ENCODE measurements around the gene SNRNP70. TPM values are rescaled to one million over a fixed set of nuclear protein-coding genes. Genes with fewer than 3 reads are reported as not detected.

Gene SNRNP70
- total and polyA plus RNA-seq, 8 donors: 87.9 to 883 (median 161) TPM

GRCh38 chr19:49154279-49154678, 69.0 kb downstream of the SNRNP70 start:
- Histone ChIP-seq H3K36me3 (no peaks in the 10 kb centered on the region), H3K4me1 (peaks cover 6 to 14% (median 9%) of the 10 kb centered on the region in 3 donors), H3K27ac (no peak overlapping the region), H3K27me3 (no peaks in the 10 kb centered on the region), H3K9me3 (no peaks in the 10 kb centered on the region), H3K4me3 (no peak overlapping the region)
- TF ChIP-seq CTCF (IDR thresholded peaks at IDR 0.05): no peak
- ATAC-seq (no peak), DNase-seq (no peak), FAIRE-seq (no peak)
- intact Hi-C loops (cut with DNase I): no loop called here
- 92 to 94% methylated on average over 6 of the region's 6 CpGs for WGBS, 2 donors

- H3K27me3 ChIP-seq: no peaks in the 10 kb centered on the region
- no peaks in the 10 kb centered on the region for H3K9me3 ChIP-seq
- H3K4me1 ChIP-seq: peaks cover 6 to 14% (median 9%) of the 10 kb centered on the region in 3 donors
- H3K27ac ChIP-seq: no peak within 1 kb of the TSS
- intact Hi-C loops (cut with DNase I): no loop called here
- DNase-seq (no peak), FAIRE-seq (no peak), ATAC-seq (no peak)
- no peak for TF ChIP-seq CTCF (IDR thresholded peaks at IDR 0.05)
- 78 to 82% methylated on average over 16 to 19 of the region's 19 CpGs for WGBS, 2 donors
- no peaks in the 10 kb centered on the region for H3K36me3 ChIP-seq
- H3K4me3 ChIP-seq: no peak within 1 kb of the TSS
Measured at GRCh38 chr19:49155005-49155819, 70.0 kb downstream of the SNRNP70 start, which contains the start of gene HRC. Gene HRC, minus strand, starts transcription at chr19:49155396. Its CDS starts 159 bp downstream, at chr19:49155237.

DNA sequence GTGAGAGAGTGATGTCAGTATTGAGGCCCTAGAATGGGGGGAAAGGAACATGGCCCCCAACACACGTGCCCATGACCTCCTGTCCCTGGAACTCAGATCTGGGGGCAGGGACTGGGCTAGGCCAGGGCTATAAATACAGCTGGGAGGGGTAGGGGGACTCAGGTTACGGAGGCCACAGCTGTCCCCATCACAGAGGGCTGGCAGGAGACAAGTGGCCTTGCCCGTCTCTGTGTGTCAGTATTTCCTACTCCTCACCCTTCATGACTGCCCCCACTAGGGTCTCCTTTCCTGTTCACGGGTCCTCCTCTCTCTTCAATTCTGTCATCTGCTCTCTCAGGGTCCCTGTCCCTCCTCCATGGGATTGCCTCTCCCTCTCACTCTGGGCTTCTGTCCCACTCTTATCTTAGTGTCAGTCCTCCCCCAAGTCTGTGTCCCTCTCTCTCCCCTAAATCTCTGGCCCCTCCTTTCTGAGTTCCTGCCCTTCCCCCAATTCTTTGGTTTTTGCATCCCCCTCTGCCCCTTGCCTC, 70.6 kb downstream of the SNRNP70 start:
- H3K27me3 ChIP-seq: no peaks in the 10 kb centered on the region
- H3K4me1 ChIP-seq: peaks cover 6 to 12% (median 9%) of the 10 kb centered on the region in 3 donors
- H3K9me3 ChIP-seq: no peaks in the 10 kb centered on the region
- ATAC-seq (no peak), FAIRE-seq (no peak), DNase-seq (no peak)
- no peaks in the 10 kb centered on the region for H3K36me3 ChIP-seq
- H3K27ac ChIP-seq: no peak overlapping the region
- no peak for TF ChIP-seq CTCF (IDR thresholded peaks at IDR 0.05)
- no peak overlapping the region for H3K4me3 ChIP-seq
- WGBS, 2 donors: 64 to 77% methylated on average over 3 to 4 of the region's 4 CpGs
- intact Hi-C loops (cut with DNase I): no loop called here

- peak within 1 kb of the TSS; percentile 55 to 87 (median 78) for H3K4me3 ChIP-seq
- 1% methylated on average over 32 to 41 of the region's 41 CpGs for WGBS, 2 donors
- ATAC-seq (peak; percentile 98), FAIRE-seq (no peak), DNase-seq (peak; percentile 90 to 97 (median 95))
- H3K27me3 ChIP-seq: no peaks in the 10 kb centered on the region
- intact Hi-C loops (cut with DNase I): no loop called here
- no peaks in the 10 kb centered on the region for H3K36me3 ChIP-seq
- H3K4me1 ChIP-seq: peaks cover 0 to 6% (median 6%) of the 10 kb centered on the region in 3 donors
- no peaks in the 10 kb centered on the region for H3K9me3 ChIP-seq
- TF ChIP-seq CTCF (IDR thresholded peaks at IDR 0.05): no peak
- peak within 1 kb of the TSS; percentile 35 to 87 (median 74) for H3K27ac ChIP-seq
Measured at GRCh38 chr19:49157445-49158224, 72.4 kb downstream of the SNRNP70 start, which contains the start of gene TRPM4. Gene TRPM4, plus strand, starts transcription at chr19:49157792. Its CDS starts 75 bp downstream, at chr19:49157867.

Other genes with a start within 250 kb of the SNRNP70 start
- gene HSD17B14, start 249.0 kb upstream of the SNRNP70 start, total RNA-seq: 1 to 10 TPM in 4 of 6 donors, under 1 TPM in 2; 0.69 to 4.0 (median 1.7) TPM
- gene HSD17B14, start 249.0 kb upstream of the SNRNP70 start, polyA plus RNA-seq: 10 to 100 TPM in 1 of 2 donors, 1 to 10 TPM in 1; 8.5 to 25.4 TPM
- gene PLEKHA4, start 216.8 kb upstream of the SNRNP70 start, total RNA-seq: 10 to 100 TPM in 2 of 6 donors, 1 to 10 TPM in 4; 5.9 to 19.7 (median 8.7) TPM
- gene PLEKHA4, start 216.8 kb upstream of the SNRNP70 start, polyA plus RNA-seq: 10 to 100 TPM; 18.2 to 28.3 TPM
- gene PPP1R15A, start 213.0 kb upstream of the SNRNP70 start, total RNA-seq: 10 to 100 TPM in 5 of 6 donors, 1 to 10 TPM in 1; 8.1 to 20.6 (median 12.4) TPM
- 10 to 100 TPM; 28.2 to 53.2 TPM for gene PPP1R15A, start 213.0 kb upstream of the SNRNP70 start, polyA plus RNA-seq
- gene TULP2, start 186.7 kb upstream of the SNRNP70 start, total RNA-seq: under 1 TPM in 1 of 6 donors, not detected in 5; 0.35 TPM
- not detected for gene TULP2, start 186.7 kb upstream of the SNRNP70 start, polyA plus RNA-seq
- gene NUCB1, start 185.1 kb upstream of the SNRNP70 start, total RNA-seq: 100 to 1,000 TPM in 2 of 6 donors, 10 to 100 TPM in 4; 60.9 to 136 (median 79.8) TPM
- 100 to 1,000 TPM; 103 to 118 TPM for gene NUCB1, start 185.1 kb upstream of the SNRNP70 start, polyA plus RNA-seq
- under 1 TPM in 1 of 6 donors, not detected in 5; 0.28 TPM for gene DHDH, start 151.8 kb upstream of the SNRNP70 start, total RNA-seq
- 1 to 10 TPM in 1 of 2 donors, under 1 TPM in 1; 0.30 to 1.0 TPM for gene DHDH, start 151.8 kb upstream of the SNRNP70 start, polyA plus RNA-seq
- 10 to 100 TPM; 20.3 to 41.5 (median 28.0) TPM for gene BAX, start 130.6 kb upstream of the SNRNP70 start, total RNA-seq
- 10 to 100 TPM; 43.5 to 48.1 TPM for gene BAX, start 130.6 kb upstream of the SNRNP70 start, polyA plus RNA-seq
- 1,000 to 10,000 TPM in 1 of 6 donors, 100 to 1,000 TPM in 5; 394 to 1,427 (median 690) TPM for gene FTL, start 120.1 kb upstream of the SNRNP70 start, total RNA-seq
- 1,000 to 10,000 TPM; 1,427 to 1,473 TPM for gene FTL, start 120.1 kb upstream of the SNRNP70 start, polyA plus RNA-seq
- 10 to 100 TPM in 4 of 6 donors, 1 to 10 TPM in 2; 7.3 to 14.6 (median 12.2) TPM for gene GYS1, start 92.1 kb upstream of the SNRNP70 start, total RNA-seq
- 10 to 100 TPM; 14.5 to 18.2 TPM for gene GYS1, start 92.1 kb upstream of the SNRNP70 start, polyA plus RNA-seq
- gene RUVBL2, start 91.6 kb upstream of the SNRNP70 start, total RNA-seq: 10 to 100 TPM; 17.0 to 38.0 (median 29.1) TPM
- gene RUVBL2, start 91.6 kb upstream of the SNRNP70 start, polyA plus RNA-seq: 10 to 100 TPM; 43.9 to 44.9 TPM
- 1 to 10 TPM in 5 of 6 donors, under 1 TPM in 1; 0.98 to 6.6 (median 3.5) TPM for gene LHB, start 68.4 kb upstream of the SNRNP70 start, total RNA-seq
- gene LHB, start 68.4 kb upstream of the SNRNP70 start, polyA plus RNA-seq: 10 to 100 TPM; 30.1 to 54.4 TPM
- gene CGB3, start 61.1 kb upstream of the SNRNP70 start, total RNA-seq: not detected
- not detected for gene CGB3, start 61.1 kb upstream of the SNRNP70 start, polyA plus RNA-seq
- not detected for gene CGB2, start 53.6 kb upstream of the SNRNP70 start, total RNA-seq
- gene CGB2, start 53.6 kb upstream of the SNRNP70 start, polyA plus RNA-seq: not detected
- not detected for gene CGB1, start 48.6 kb upstream of the SNRNP70 start, total RNA-seq
- not detected for gene CGB1, start 48.6 kb upstream of the SNRNP70 start, polyA plus RNA-seq
- not detected for gene CGB5, start 41.6 kb upstream of the SNRNP70 start, total RNA-seq
- gene CGB5, start 41.6 kb upstream of the SNRNP70 start, polyA plus RNA-seq: not detected
- gene CGB8, start 36.3 kb upstream of the SNRNP70 start, total RNA-seq: not detected
- gene CGB8, start 36.3 kb upstream of the SNRNP70 start, polyA plus RNA-seq: not detected
- not detected for gene CGB7, start 27.7 kb upstream of the SNRNP70 start, total RNA-seq
- under 1 TPM in 1 of 2 donors, not detected in 1; 0.38 TPM for gene CGB7, start 27.7 kb upstream of the SNRNP70 start, polyA plus RNA-seq
- gene NTF4, start 20.6 kb upstream of the SNRNP70 start, total RNA-seq: not detected
- gene NTF4, start 20.6 kb upstream of the SNRNP70 start, polyA plus RNA-seq: under 1 TPM in 1 of 2 donors, not detected in 1; 0.09 TPM
- not detected for gene KCNA7, start 12.8 kb upstream of the SNRNP70 start, total RNA-seq
- gene KCNA7, start 12.8 kb upstream of the SNRNP70 start, polyA plus RNA-seq: not detected
- 1 to 10 TPM; 4.7 to 6.5 (median 4.9) TPM for gene LIN7B, start 28.9 kb downstream of the SNRNP70 start, total RNA-seq
- gene LIN7B, start 28.9 kb downstream of the SNRNP70 start, polyA plus RNA-seq: 10 to 100 TPM; 19.1 to 20.7 TPM
- gene C19orf73, start 33.7 kb downstream of the SNRNP70 start, total RNA-seq: 1 to 10 TPM; 1.4 to 2.1 (median 1.6) TPM
- gene C19orf73, start 33.7 kb downstream of the SNRNP70 start, polyA plus RNA-seq: 1 to 10 TPM; 4.9 to 9.8 TPM
- 1 to 10 TPM; 4.1 to 8.0 (median 6.0) TPM for gene PPFIA3, start 34.1 kb downstream of the SNRNP70 start, total RNA-seq
- gene PPFIA3, start 34.1 kb downstream of the SNRNP70 start, polyA plus RNA-seq: 10 to 100 TPM; 27.4 to 39.7 TPM
- under 1 TPM in 5 of 6 donors, not detected in 1; 0.09 to 0.79 (median 0.25) TPM for gene HRC, start 69.9 kb downstream of the SNRNP70 start, total RNA-seq
- under 1 TPM; 0.53 to 0.61 TPM for gene HRC, start 69.9 kb downstream of the SNRNP70 start, polyA plus RNA-seq
- 10 to 100 TPM; 11.8 to 29.7 (median 15.2) TPM for gene TRPM4, start 72.3 kb downstream of the SNRNP70 start, total RNA-seq
- 10 to 100 TPM; 19.2 to 47.1 TPM for gene TRPM4, start 72.3 kb downstream of the SNRNP70 start, polyA plus RNA-seq
- 1 to 10 TPM; 1.5 to 4.1 (median 2.7) TPM for gene SLC6A16, start 239.7 kb downstream of the SNRNP70 start, total RNA-seq
- gene SLC6A16, start 239.7 kb downstream of the SNRNP70 start, polyA plus RNA-seq: 1 to 10 TPM; 4.5 to 5.9 TPM
- gene CD37, start 250.0 kb downstream of the SNRNP70 start, total RNA-seq: 10 to 100 TPM in 1 of 6 donors, 1 to 10 TPM in 3, under 1 TPM in 2; 0.35 to 23.1 (median 2.7) TPM
- 1 to 10 TPM; 1.8 to 2.0 TPM for gene CD37, start 250.0 kb downstream of the SNRNP70 start, polyA plus RNA-seq